ENCODE data around the gene CD27.

The CD27 gene

GRCh38 chr12:6434205-6435140 is 10.3 kb upstream of the CD27 start:
- no peak for DNase-seq

- no peak for DNase-seq
Measured at GRCh38 chr12:6435961-6436715, 8.6 kb upstream of the CD27 start.

GRCh38 chr12:6437586-6437985 is 7.2 kb upstream of the CD27 start:
- no peak for DNase-seq

GRCh38 chr12:6438345-6438744 is 6.4 kb upstream of the CD27 start:
- DNase-seq, result no peak

- no peak for DNase-seq
Measured at GRCh38 chr12:6440391-6440790, 4.4 kb upstream of the CD27 start.

- no peak for DNase-seq
Measured at GRCh38 chr12:6442836-6443235, 1.9 kb upstream of the CD27 start.

- DNase-seq, result no peak
Measured at GRCh38 chr12:6443361-6443983, 1.3 kb upstream of the CD27 start.

GRCh38 chr12:6444031-6444430 is 724 bp upstream of the CD27 start:
- DNase-seq, result no peak

GRCh38 chr12:6450091-6450868 is 5.5 kb downstream of the CD27 start:
- DNase-seq, result peak in 2 of 58 donors; percentile 6 to 41

- DNase-seq, result peak in 17 of 58 donors; percentile 30 to 85 (median 66)
Measured at GRCh38 chr12:6450869-6451347, 6.2 kb downstream of the CD27 start.

GRCh38 chr12:6451348-6452244 is 6.8 kb downstream of the CD27 start, which contains the start of gene TAPBPL:
TSS of gene TAPBPL (plus strand) at chr12:6452042. CDS start at chr12:6452249, 207 bp downstream.
- DNase-seq, result peak; percentile 59 to 92 (median 86)

- DNase-seq, result peak in 29 of 58 donors; percentile 16 to 76 (median 55)
Measured at GRCh38 chr12:6452245-6452943, 7.6 kb downstream of the CD27 start.

- peak in 1 of 58 donors; percentile 7 for DNase-seq
Measured at GRCh38 chr12:6452944-6453630, 8.3 kb downstream of the CD27 start.

- no peak for DNase-seq
Measured at GRCh38 chr12:6457220-6457945, 12.6 kb downstream of the CD27 start.

GRCh38 chr12:6458281-6459003 is 13.7 kb downstream of the CD27 start:
- DNase-seq, result no peak

GRCh38 chr12:6459004-6459337 is 14.2 kb downstream of the CD27 start:
- DNase-seq, result no peak

GRCh38 chr12:6460751-6461371 is 16.1 kb downstream of the CD27 start:
- no peak for DNase-seq

Data from anterior cingulate cortex (tissue), 58 donors.